GM12872 (cell line): Measurements from ENCODE around the gene SYNGAP1.

Experiments
- CTCF ChIP-seq: IDR thresholded peaks from 3 replicates; pipeline ENCODE4 v1.5.1; 2011; ENCODE audit warnings: low read depth, mild to moderate bottlenecking, low read length, moderate library complexity; ENCODE audit not compliant: insufficient read depth

Gene SYNGAP1

GRCh38 chr6:33433544-33434191, 13.8 kb downstream of the SYNGAP1 start:
- TF ChIP-seq CTCF = no peak

- TF ChIP-seq CTCF = no peak
These were observed 15.1 kb downstream of the SYNGAP1 start for GRCh38 chr6:33434961-33435360.

GRCh38 chr6:33437666-33438065, 17.8 kb downstream of the SYNGAP1 start:
- TF ChIP-seq CTCF = no peak

- TF ChIP-seq CTCF = no peak
These were observed 19.2 kb downstream of the SYNGAP1 start for GRCh38 chr6:33438978-33439594.

GRCh38 chr6:33439956-33440648, 20.2 kb downstream of the SYNGAP1 start:
- no peak for TF ChIP-seq CTCF

- no peak for TF ChIP-seq CTCF
These were observed 20.9 kb downstream of the SYNGAP1 start for GRCh38 chr6:33440649-33441309.

- TF ChIP-seq CTCF = no peak
These were observed 21.6 kb downstream of the SYNGAP1 start for GRCh38 chr6:33441457-33441856.
